Aorta (tissue), 5 donors: ENCODE data around the gene SMAD1. TPM values are rescaled to one million over a fixed set of nuclear protein-coding genes. Genes with fewer than 3 reads are reported as not detected.

Experiments used
- ATAC-seq: fragments of 200-7000 bp; cut with Tn5 transposase; one replicate; pipeline ENCODE4 v1.9.1; 2022; ENCODE audit warnings: moderate library complexity; ENCODE audit not compliant: low FRiP score
- DNase-seq, 2 donors: peaks; one replicate each; pipeline ENCODE4 v3.0.0-alpha.2; 2020
- H3K27ac ChIP-seq, 2 donors: one replicate each; pipeline ENCODE4 v1.5.1; 2013; ENCODE audit warnings: low read length in 2 of 2, mild to moderate bottlenecking in 2 of 2, moderate library complexity in 2 of 2, control low read depth in 1 of 2, inconsistent platforms in 1 of 2, low read depth in 1 of 2
- H3K27me3 ChIP-seq, 2 donors: one replicate each; pipeline ENCODE4 v1.6.1; 2013; ENCODE audit warnings: control low read depth in 1 of 2, low read length in 1 of 2, mild to moderate bottlenecking in 1 of 2, moderate library complexity in 1 of 2; ENCODE audit not compliant: insufficient read depth in 2 of 2, control insufficient read depth in 1 of 2
- H3K36me3 ChIP-seq, 2 donors: one replicate each; pipeline ENCODE4 v1.6.1; 2013; ENCODE audit warnings: control low read depth in 1 of 2, low read length in 1 of 2, mild to moderate bottlenecking in 1 of 2; ENCODE audit not compliant: insufficient read depth in 2 of 2, control insufficient read depth in 1 of 2
- H3K4me1 ChIP-seq, 2 donors: one replicate each; pipeline ENCODE4 v1.6.1; 2013; ENCODE audit warnings: low read length in 2 of 2, control low read depth in 1 of 2, mild to moderate bottlenecking in 1 of 2, moderate library complexity in 1 of 2; ENCODE audit not compliant: insufficient read depth in 2 of 2, control insufficient read depth in 1 of 2
- H3K4me3 ChIP-seq, 2 donors: one replicate each; pipeline ENCODE4 v1.5.1; 2013; ENCODE audit warnings: low read length in 2 of 2, control low read depth in 1 of 2, mild to moderate bottlenecking in 1 of 2
- H3K9me3 ChIP-seq: one replicate; pipeline ENCODE4 v1.6.1; 2013; ENCODE audit warnings: mild to moderate bottlenecking, low read length; ENCODE audit not compliant: control insufficient read depth
- WGBS, 2 donors: extraction: QIAGEN DNeasy Blood & Tissue Kit; methylation state at CpG; one replicate each; pipeline ENCODE4 v1.1.7; 2013; 5-methylcytosine and 5-hydroxymethylcytosine counted together
- intact Hi-C, 2 donors: fragments of 100-400 bp; cut with DNase I; formaldehyde crosslinking; loops; one replicate each; pipeline versions ENCODE4 v1.14.2 to v1.15.0; 2022
- polyA plus RNA-seq, 2 donors: library from polyadenylated mRNA; stranded (reverse); fragments of 200-250 nt; gene quantifications; one replicate each; pipeline ENCODE4 v1.2.3, GENCODE V29; 2013
- total RNA-seq, 2 donors: library from RNA; stranded (reverse); fragmentation: NEBNext Ultra II Directional; extraction: Animal tissue kit (Norgen Biotek cat#: 25700); gene quantifications; one replicate each; pipeline ENCODE4 v1.2.1, GENCODE V29; 2021
- donor health status: healthy with polysubstance abuse.
- donor health status: Bipolar disorder and iron deficiency.
- donor health status: DM: no; HTN: no; CAD: no.
- donor health status: DM: no; HTN: no; CAD: no.
- donor health status: DM: yes; HTN: yes; CAD: no.

SMAD1 gene
- total and polyA plus RNA-seq, 4 donors = 4.8 to 40.0 (median 11.6) TPM

DNA sequence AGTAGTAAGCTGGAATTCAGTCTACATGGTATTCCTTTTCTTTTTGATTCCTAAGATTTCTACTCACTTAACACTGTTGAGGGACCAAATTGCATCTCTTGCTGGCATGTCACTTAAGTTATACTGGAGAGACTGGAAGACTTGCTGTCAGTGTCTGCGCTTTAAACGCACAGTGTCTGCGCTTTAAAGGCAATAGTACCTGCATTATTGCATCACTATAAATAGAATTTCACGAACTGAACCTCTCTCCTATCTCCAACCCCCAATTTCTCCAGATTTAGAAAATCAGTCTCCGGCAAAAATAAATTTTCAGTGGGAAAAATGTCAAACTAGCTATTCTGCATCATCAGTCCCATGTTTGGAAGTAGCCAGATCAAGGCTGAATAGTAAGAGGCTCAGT is 21.2 kb downstream of the SMAD1 start:
- DNase-seq (no peak), ATAC-seq (no peak)
- no peak overlapping the region for H3K27ac ChIP-seq
- intact Hi-C loops = loop anchor here in 1 of 2 donors (5.0 to 10.0 kb wide), 2 partner anchors 54 to 112 kb away; partner anchors contain the start of gene MMAA
- H3K27me3 ChIP-seq = no peaks in the 10 kb centered on the region
- H3K36me3 ChIP-seq = no peaks in the 10 kb centered on the region
- H3K4me1 ChIP-seq = peaks cover 0 to 11% of the 10 kb centered on the region in 2 donors
- no peaks in the 10 kb centered on the region for H3K9me3 ChIP-seq
- H3K4me3 ChIP-seq = no peak overlapping the region
- WGBS, 2 donors = 77 to 82% methylated on average over 5 of the region's 5 CpGs

DNA sequence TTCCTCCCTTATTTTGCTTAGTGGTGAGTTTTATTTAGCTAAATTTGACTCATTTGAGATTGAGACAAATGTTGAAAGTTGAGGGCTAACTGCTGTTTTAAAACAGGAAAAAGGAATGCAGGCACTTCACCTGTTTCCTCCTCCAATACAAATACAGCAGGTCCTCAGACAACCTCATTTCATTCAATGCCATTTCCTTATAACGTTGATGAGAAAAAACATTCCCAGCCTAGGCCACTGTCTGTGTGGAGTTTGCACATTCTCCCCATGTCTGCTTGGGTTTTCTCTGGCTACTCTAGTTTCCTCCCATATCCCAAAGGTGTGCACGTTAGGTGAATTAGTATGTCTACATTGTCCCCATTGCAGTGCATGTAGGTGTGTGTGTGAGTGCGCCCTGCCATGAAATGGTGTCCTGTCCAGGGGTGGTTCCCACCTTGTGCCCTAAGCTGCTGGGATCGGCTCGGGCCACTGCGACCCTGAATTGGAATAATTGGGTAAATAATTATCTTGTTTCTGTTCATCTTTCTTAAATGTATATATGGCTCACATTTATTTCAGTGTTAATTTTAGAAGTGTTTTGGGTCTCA is 21.9 kb downstream of the SMAD1 start:
- DNase-seq = no peak
- intact Hi-C loops = loop anchor here in 1 of 2 donors (5.0 to 10.0 kb wide), 2 partner anchors 54 to 111 kb away; partner anchors contain the start of gene MMAA

DNA sequence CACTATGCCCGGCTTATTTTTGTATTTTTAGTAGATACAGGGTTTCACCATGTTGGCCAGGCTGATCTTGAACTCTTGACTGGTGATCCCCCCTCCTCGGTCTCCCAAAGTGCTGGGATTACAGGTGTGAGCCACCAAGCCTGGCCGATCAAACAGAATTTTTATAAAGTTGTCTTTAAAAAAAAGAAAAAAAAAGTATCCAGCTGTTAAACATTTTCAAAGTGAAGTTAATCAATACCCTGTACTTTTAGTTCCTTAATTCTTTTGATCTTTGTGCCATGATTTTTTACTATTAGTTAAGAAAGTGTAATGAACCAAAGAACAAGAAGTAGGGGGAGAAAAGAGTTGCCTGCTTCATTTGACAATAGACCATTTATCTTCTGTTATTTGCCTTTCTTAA is 24.3 kb downstream of the SMAD1 start:
- H3K9me3 ChIP-seq = no peaks in the 10 kb centered on the region
- no peaks in the 10 kb centered on the region for H3K36me3 ChIP-seq
- WGBS, 2 donors = 96 to 98% methylated on average over 3 of the region's 3 CpGs
- H3K4me1 ChIP-seq = peaks cover 0 to 9% of the 10 kb centered on the region in 2 donors
- no peaks in the 10 kb centered on the region for H3K27me3 ChIP-seq
- intact Hi-C loops = loop anchor here in 1 of 2 donors (10.0 kb wide), 1 partner anchor 109 kb away; the partner anchor contains the start of gene MMAA
- H3K4me3 ChIP-seq = no peak overlapping the region
- H3K27ac ChIP-seq = no peak overlapping the region
- DNase-seq = no peak
- no peak for ATAC-seq

More for the DNA sequence above, 21.9 kb downstream of the SMAD1 start:
- ATAC-seq = no peak
- H3K27ac ChIP-seq = no peak overlapping the region
- no peaks in the 10 kb centered on the region for H3K27me3 ChIP-seq
- H3K4me3 ChIP-seq = no peak overlapping the region
- no peaks in the 10 kb centered on the region for H3K36me3 ChIP-seq
- peaks cover 0 to 12% of the 10 kb centered on the region in 2 donors for H3K4me1 ChIP-seq
- 79 to 80% methylated on average over 6 of the region's 6 CpGs for WGBS, 2 donors
- H3K9me3 ChIP-seq = no peaks in the 10 kb centered on the region

DNA sequence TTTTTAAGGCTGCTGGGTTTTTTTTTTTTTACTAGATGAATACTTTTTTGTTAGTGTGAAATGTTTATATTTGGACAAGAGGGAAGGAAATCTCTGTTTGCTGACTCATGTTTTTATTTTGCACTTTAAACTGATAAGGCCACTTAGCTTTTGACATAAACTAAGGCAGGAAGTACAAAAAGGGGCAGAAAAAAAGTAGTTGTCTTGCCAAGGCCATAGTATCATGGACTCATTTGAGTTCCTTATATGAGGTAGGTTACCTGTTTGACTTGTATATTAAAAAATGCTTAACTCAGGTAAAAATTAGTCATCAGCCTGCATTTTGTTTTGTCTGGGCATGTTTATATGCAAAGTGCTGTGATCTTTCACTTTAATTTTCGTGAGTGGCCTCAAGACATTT is 26.0 kb downstream of the SMAD1 start:
- Histone ChIP-seq H3K9me3 (no peaks in the 10 kb centered on the region), H3K4me1 (peaks cover 0 to 7% of the 10 kb centered on the region in 2 donors), H3K27ac (no peak overlapping the region), H3K27me3 (no peaks in the 10 kb centered on the region), H3K4me3 (no peak overlapping the region), H3K36me3 (no peaks in the 10 kb centered on the region)
- intact Hi-C loops = loop anchor here in 1 of 2 donors (10.0 kb wide), 1 partner anchor 107 kb away; the partner anchor contains the start of gene MMAA
- ATAC-seq = no peak
- WGBS, 2 donors = 95 to 97% methylated on average over 1 of the region's 1 CpG
- DNase-seq = no peak

DNA sequence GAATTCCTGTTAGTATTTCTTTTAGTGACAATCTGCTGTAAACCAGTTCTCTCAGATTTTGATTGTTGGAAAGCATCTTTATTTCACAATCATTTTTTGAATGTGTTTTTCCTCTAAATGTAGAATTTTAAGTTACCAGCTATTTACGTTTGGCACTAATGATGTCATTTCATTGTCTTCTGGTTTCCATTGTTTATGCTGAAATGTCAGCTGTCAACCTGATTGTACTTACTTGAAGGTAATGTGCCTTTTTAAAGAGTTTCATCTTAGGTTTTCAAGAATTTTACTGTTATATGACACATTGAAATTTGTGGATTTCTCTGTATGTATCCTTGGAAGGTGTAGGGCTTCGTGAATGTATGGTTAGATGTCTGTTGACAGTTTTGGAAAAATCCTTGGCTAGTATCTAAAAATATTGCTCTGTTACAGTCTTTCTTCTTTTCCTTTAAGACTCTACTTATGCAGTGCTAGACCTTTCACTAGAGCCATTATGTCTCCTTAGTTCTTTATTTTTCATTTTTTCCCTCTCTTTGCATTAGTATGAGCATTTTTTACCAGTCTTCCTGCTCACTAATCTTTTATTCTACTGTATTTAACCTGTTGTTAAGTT is 30.4 kb downstream of the SMAD1 start:
- H3K36me3 ChIP-seq = no peaks in the 10 kb centered on the region
- H3K9me3 ChIP-seq = no peaks in the 10 kb centered on the region
- DNase-seq (no peak), ATAC-seq (no peak)
- H3K27me3 ChIP-seq = no peaks in the 10 kb centered on the region
- H3K4me1 ChIP-seq = peaks cover 0 to 2% of the 10 kb centered on the region in 2 donors
- 80 to 82% methylated on average over 2 of the region's 2 CpGs for WGBS, 2 donors
- no peak overlapping the region for H3K4me3 ChIP-seq
- intact Hi-C loops = no loop called here
- H3K27ac ChIP-seq = no peak overlapping the region

DNA sequence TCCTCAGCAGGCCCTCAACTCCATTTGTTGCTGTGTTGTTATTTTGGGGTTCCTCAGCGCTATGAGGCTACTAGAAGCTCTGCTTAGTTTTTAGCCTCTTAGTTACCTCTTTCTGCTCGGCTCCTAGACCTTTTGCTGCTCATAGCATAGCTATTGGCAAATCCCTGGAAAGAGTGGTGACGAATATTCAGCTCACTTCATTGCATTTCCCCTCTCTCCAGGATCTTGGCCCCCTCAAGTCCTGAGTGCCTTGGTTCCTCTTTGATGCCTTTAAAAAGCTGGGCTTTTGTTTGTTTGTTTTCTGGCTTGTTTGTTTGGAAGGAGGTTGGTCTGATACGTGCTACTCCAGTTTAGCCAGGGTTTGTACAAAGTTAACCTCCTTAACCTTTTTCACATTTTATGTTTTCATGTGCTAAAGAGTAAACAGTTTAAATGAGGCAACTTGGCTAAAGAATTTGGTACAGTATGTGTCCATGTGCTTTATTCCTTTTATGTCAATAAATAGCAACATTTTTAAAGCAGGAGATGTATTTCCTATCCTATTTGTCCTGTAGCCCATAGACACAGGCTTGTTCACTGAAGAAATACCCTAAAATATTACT is 31.5 kb downstream of the SMAD1 start:
- Histone ChIP-seq H3K4me1 (no peaks in the 10 kb centered on the region), H3K9me3 (no peaks in the 10 kb centered on the region), H3K4me3 (no peak overlapping the region), H3K27me3 (no peaks in the 10 kb centered on the region), H3K27ac (no peak overlapping the region), H3K36me3 (no peaks in the 10 kb centered on the region)
- WGBS, 2 donors = 79 to 84% methylated on average over 4 of the region's 4 CpGs
- no peak for ATAC-seq
- intact Hi-C loops = no loop called here
- no peak for DNase-seq

DNA sequence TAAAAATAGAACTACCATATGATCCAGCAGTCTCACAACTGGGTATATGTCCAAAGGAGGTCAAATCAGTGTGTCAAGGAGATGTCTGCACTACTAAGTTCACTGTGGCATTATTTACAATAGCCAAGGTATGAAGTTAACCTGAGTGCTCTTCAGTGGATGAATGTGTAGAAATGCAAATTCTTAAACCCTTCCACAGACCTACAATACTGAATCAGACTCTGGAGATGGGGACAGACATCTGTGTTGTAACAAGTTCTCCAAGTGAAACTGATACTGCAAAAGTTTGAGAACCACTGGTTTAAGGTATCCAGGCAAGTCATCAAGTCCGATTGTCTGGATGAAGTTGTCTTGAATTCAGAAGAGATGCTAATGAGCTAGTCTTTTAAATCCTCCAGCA is 38.5 kb downstream of the SMAD1 start:
- DNase-seq = no peak
- H3K27me3 ChIP-seq = no peaks in the 10 kb centered on the region
- H3K4me3 ChIP-seq = no peak overlapping the region
- 87 to 95% methylated on average over 1 of the region's 1 CpG for WGBS, 2 donors
- intact Hi-C loops = no loop called here
- H3K27ac ChIP-seq = no peak overlapping the region
- H3K36me3 ChIP-seq = no peaks in the 10 kb centered on the region
- peaks cover 2 to 4% of the 10 kb centered on the region in 2 donors for H3K4me1 ChIP-seq
- ATAC-seq = no peak
- no peaks in the 10 kb centered on the region for H3K9me3 ChIP-seq

DNA sequence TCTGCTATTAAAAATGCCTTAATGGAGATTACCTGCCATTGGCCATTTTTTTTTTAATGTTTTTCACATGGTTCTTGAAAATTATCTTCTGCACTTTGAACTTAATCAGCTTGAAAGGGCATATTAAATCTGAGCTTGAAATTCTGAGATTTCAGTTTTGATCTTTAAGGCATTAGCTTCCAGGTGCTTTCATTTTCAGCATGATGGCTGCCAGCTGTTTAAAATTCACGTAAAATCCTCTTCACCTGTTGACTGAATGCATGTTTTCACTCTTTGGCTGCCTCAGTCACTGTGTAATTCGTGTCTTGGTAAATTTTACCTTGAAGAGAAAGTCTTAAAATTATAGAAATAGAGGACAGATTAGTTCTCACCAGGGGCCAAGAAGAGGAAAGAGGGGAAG is 39.6 kb downstream of the SMAD1 start:
- Histone ChIP-seq H3K4me3 (no peak overlapping the region), H3K27ac (no peak overlapping the region), H3K27me3 (no peaks in the 10 kb centered on the region), H3K4me1 (peaks cover 2 to 14% of the 10 kb centered on the region in 2 donors), H3K9me3 (no peaks in the 10 kb centered on the region), H3K36me3 (no peaks in the 10 kb centered on the region)
- no peak for ATAC-seq
- intact Hi-C loops = no loop called here
- no peak for DNase-seq
- 79 to 86% methylated on average over 2 of the region's 2 CpGs for WGBS, 2 donors
